Adrenal gland (tissue), 12 donors: ENCODE results near the gene SEMA4G. TPM values are rescaled to one million over a fixed set of nuclear protein-coding genes. Genes with fewer than 3 reads are reported as not detected.
A peak's percentile ranks its signal among the peaks of the same experiment; 100 is the strongest.

Source experiments
- DNase-seq, 7 donors: peaks; one replicate each; pipeline ENCODE4 v3.0.0-alpha.2; 2019 to 2020
- H3K27ac ChIP-seq, 5 donors: fragments of 200-600 bp; sonication (generic) in 4 of 5; 1 replicate in 3 of 5; 2 replicates in 2 of 5; pipeline versions ENCODE4 v1.5.1 to v1.8.0; 2016 to 2020; ENCODE audit warnings: mild to moderate bottlenecking in 1 of 5
- H3K27me3 ChIP-seq: fragments of 200-600 bp; 2 replicates; pipeline ENCODE4 v1.8.0; 2021
- H3K36me3 ChIP-seq, 2 donors: fragments of 200-600 bp; replicated peaks in 1 of 2; 1 replicate in 1 of 2; 2 replicates in 1 of 2; pipeline versions ENCODE4 v1.5.1 to v1.8.0; 2018 to 2022
- H3K4me1 ChIP-seq, 2 donors: fragments of 200-600 bp; replicated peaks in 1 of 2; 1 replicate in 1 of 2; 2 replicates in 1 of 2; pipeline versions ENCODE4 v1.5.1 to v1.8.0; 2018 to 2021
- H3K4me3 ChIP-seq, 4 donors: fragments of 200-600 bp; sonication (generic) in 3 of 4; one replicate each; pipeline ENCODE4 v1.5.1; 2016 to 2018
- H3K9me3 ChIP-seq, 3 donors: fragments of 200-600 bp; sonication (generic) in 1 of 3; replicated peaks in 1 of 3; 1 replicate in 2 of 3; 2 replicates in 1 of 3; pipeline versions ENCODE4 v1.5.1 to v1.8.0; 2016 to 2021
- POLR2A ChIP-seq, 2 donors: fragments of 450-650 bp; IDR thresholded peaks; one replicate each; pipeline ENCODE4 v1.6.1; 2017; ENCODE audit warnings: antibody characterized with exemption in 2 of 2, mild to moderate bottlenecking in 2 of 2, moderate library complexity in 1 of 2
- WGBS, 4 donors: extraction: QIAGEN DNeasy Blood & Tissue Kit in 2 of 4; methylation state at CpG; one replicate each; pipeline versions ENCODE4 v1.1.5 to v1.1.7; 2013 to 2017; 5-methylcytosine and 5-hydroxymethylcytosine counted together
- intact Hi-C, 2 donors: fragments of 100-400 bp; cut with DNase I; formaldehyde crosslinking; loops; one replicate each; pipeline versions ENCODE4 v1.14.1 to v1.15.0; 2022 to 2023
- polyA plus RNA-seq, 3 donors: library from polyadenylated mRNA; stranded (reverse); fragments of 200-250 nt in 2 of 3; fragments of 350-450 nt in 1 of 3; fragmentation: Illumina TruSeq in 1 of 3; extraction: RNeasy Lipid Tissue Mini Kit (QIAGEN cat#74804) in 1 of 3; gene quantifications; one replicate each; pipeline ENCODE4 v1.2.3, GENCODE V29; 2013 to 2014
- total RNA-seq, 9 donors: library from RNA; depleted of rRNA in 4 of 9; stranded (reverse); fragments of >200 nt in 4 of 9; fragments of 120-200 nt in 1 of 9; fragmentation: NEBNext Ultra II Directional in 1 of 9; extraction: Animal tissue kit (Norgen Biotek cat#: 25700) in 1 of 9; gene quantifications; one replicate each; pipeline versions ENCODE4 v1.1.0 to v1.2.4, GENCODE V29; 2013 to 2023
- TF ChIP-seq, protein P1 (sequence below), 6 experiments: fragments of 450-650 bp in 4 of 6; fragments of 200-600 bp in 2 of 6; sonication (generic) in 1 of 6; IDR thresholded peaks; 1 replicate in 5 of 6; 2 replicates in 1 of 6; pipeline versions ENCODE4 v1.5.1 to v1.8.0; 2016 to 2021; ENCODE audit warnings: antibody characterized with exemption in 6 of 6, mild to moderate bottlenecking in 2 of 6, moderate library complexity in 1 of 6
- donor health status: healthy with polysubstance abuse.
- donor health status: Bipolar disorder and iron deficiency.
- donor health status: DM: yes; HTN: yes; CAD: no.
- donor health status: DM: no; HTN: no; CAD: no.
- donor health status: DM: no; HTN: no; CAD: no.
- donor health status: DM: yes; HTN: yes; CAD: no.

SEMA4G gene
- total and polyA plus RNA-seq, 12 donors, result 6.0 to 21.5 (median 14.0) TPM

DNA sequence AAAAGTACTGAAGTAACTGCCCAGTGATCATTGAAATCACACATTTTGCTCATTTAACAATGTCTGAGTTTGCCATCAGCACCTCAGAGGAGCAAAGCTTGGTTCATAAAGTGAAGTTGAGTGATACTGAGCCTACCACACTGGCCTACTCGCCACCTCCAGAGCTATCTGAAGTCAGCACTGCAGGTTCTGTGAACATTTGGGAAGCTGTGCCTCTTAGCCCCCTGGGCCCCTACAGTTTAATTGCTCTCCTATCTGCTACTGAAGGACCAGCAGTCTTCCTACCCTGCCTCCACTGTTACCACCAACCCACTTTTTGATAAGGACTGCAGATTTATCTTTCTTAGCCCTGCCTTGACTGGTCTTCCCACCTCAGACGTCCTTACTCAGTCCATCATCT, 2.0 kb upstream of the SEMA4G start:
- DNase-seq, result peak in 1 of 7 donors; percentile 5
- 76 to 86% (median 84%) methylated on average over 2 of the region's 2 CpGs for WGBS, 4 donors
- TF ChIP-seq, protein P1, sequence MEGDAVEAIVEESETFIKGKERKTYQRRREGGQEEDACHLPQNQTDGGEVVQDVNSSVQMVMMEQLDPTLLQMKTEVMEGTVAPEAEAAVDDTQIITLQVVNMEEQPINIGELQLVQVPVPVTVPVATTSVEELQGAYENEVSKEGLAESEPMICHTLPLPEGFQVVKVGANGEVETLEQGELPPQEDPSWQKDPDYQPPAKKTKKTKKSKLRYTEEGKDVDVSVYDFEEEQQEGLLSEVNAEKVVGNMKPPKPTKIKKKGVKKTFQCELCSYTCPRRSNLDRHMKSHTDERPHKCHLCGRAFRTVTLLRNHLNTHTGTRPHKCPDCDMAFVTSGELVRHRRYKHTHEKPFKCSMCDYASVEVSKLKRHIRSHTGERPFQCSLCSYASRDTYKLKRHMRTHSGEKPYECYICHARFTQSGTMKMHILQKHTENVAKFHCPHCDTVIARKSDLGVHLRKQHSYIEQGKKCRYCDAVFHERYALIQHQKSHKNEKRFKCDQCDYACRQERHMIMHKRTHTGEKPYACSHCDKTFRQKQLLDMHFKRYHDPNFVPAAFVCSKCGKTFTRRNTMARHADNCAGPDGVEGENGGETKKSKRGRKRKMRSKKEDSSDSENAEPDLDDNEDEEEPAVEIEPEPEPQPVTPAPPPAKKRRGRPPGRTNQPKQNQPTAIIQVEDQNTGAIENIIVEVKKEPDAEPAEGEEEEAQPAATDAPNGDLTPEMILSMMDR (IDR thresholded peaks at IDR 0.05), result no peak
- TF ChIP-seq POLR2A (IDR thresholded peaks at IDR 0.05), result no peak

DNA sequence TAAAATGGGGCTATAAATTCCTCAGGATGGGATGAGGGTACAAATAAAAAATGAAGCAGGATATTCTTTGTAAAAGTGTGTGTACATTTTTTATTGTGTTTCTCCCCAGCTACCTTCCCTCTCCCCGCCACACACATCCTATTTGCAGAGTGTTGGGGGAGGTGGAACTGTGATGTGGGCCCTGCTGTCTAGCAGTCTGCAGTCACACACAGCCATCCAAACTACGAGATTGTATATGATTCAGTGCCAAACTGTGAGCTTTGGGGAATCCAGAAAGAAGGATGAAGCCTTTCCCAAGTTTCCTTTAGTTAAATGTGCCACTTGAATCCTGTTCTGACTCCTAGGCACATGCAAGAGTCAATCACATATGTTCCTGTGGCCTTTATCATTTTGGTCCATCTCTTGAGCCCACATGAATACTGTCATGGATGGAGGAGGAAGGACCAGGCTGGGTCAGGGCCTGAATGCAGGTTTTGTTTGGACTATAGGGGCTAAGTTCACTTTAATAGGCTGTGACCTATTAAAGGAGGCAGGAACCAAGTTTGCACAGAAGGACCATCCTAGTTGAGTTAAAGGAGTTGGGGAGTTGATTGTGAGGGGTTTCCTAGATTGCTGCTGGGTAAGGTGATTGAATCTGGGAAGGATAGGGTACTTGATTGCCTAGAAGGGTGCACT, 1.1 kb upstream of the SEMA4G start:
- intact Hi-C loops, result no loop called here
- Histone ChIP-seq H3K4me1 (peaks cover 7 to 23% of the 10 kb centered on the region in 2 donors), H3K27ac (no peak overlapping the region), H3K27me3 (no peaks in the 10 kb centered on the region), H3K4me3 (no peak overlapping the region), H3K9me3 (no peaks in the 10 kb centered on the region), H3K36me3 (peaks cover 0 to 15% of the 10 kb centered on the region in 2 donors)
- WGBS, 4 donors, result 87 to 89% (median 88%) methylated on average over 2 of the region's 2 CpGs
- DNase-seq, result no peak
- TF ChIP-seq POLR2A (IDR thresholded peaks at IDR 0.05), result no peak
- TF ChIP-seq, protein P1 (IDR thresholded peaks at IDR 0.05), result no peak

More for the DNA sequence above, 2.0 kb upstream of the SEMA4G start:
- Histone ChIP-seq H3K27ac (no peak overlapping the region), H3K9me3 (no peaks in the 10 kb centered on the region), H3K4me1 (peaks cover 7 to 23% of the 10 kb centered on the region in 2 donors), H3K27me3 (no peaks in the 10 kb centered on the region), H3K4me3 (no peak overlapping the region), H3K36me3 (peaks cover 0 to 17% of the 10 kb centered on the region in 2 donors)
- intact Hi-C loops, result no loop called here

DNA sequence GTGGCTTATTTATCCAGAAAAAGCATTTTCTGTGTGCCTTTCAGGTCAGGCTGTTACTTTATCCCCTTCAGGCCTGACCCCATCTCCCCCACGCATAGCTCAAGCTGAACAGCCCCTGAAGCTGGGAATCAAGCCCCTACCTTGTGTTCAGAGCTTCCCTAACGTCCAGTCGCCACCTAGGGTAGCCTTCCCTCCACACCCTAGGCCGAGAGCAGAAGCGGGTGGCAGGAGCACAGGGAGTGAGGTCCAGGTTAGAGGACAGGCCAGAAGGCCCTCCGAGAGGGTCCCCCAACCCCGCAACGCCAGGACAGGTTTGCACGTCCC, 479 bp upstream of the SEMA4G start:
- Histone ChIP-seq H3K27me3 (no peaks in the 10 kb centered on the region), H3K4me1 (peaks cover 7 to 23% of the 10 kb centered on the region in 2 donors), H3K36me3 (peaks cover 0 to 15% of the 10 kb centered on the region in 2 donors), H3K4me3 (peak overlapping the region in 2 of 4 donors; percentile 57 to 83), H3K9me3 (no peaks in the 10 kb centered on the region), H3K27ac (no peak overlapping the region)
- WGBS, 4 donors, result 8 to 24% (median 14%) methylated on average over 2 to 9 of the region's 9 CpGs
- TF ChIP-seq, protein P1 (IDR thresholded peaks at IDR 0.05), result no peak
- no peak for TF ChIP-seq POLR2A (IDR thresholded peaks at IDR 0.05)
- intact Hi-C loops, result no loop called here
- DNase-seq, result peak in 1 of 7 donors; percentile 57

DNA sequence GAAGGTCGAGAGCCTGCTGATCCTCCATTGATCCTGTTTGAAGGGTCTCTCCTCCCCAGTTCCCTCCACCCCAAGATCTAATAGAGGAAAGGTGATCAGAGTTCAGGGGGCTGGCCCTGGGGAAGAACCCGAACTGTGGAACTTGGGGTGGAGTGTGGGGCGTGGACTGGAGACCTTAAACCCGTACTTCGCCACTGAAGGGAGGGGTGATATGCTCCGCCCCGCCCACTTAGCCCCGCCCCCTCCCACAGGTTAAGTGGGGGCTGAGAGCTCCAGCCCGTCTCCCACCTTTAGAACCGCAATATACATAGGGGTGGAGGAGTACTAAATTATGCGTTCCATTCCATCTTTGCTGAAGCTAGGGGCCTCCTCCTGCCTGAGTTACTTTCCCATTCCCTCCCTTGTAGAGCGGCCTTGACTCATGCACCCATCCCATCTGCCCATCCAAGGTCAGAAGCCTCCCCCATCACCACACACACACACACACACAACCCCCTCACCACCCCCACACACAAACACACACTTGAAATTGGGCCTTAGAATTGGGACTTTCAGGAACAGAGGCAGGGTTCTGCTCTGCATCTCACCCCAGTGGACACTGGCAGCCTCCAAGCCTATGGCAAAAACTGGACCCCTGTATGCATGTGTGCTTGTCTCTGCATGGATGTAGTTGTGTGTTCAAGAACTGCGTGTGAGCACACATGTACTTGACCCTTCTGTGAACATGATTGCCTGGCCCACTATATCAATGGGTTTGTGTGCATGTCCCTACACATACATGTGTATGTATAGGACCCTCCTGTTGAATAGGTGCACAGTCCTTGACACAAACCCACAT, 991 bp downstream of the SEMA4G start:
- no peaks in the 10 kb centered on the region for H3K27me3 ChIP-seq
- peaks cover 0 to 12% of the 10 kb centered on the region in 2 donors for H3K36me3 ChIP-seq
- TF ChIP-seq POLR2A (IDR thresholded peaks at IDR 0.05), result no peak
- TF ChIP-seq, protein P1 (IDR thresholded peaks at IDR 0.05), result no peak
- H3K9me3 ChIP-seq, result no peaks in the 10 kb centered on the region
- H3K27ac ChIP-seq, result peak overlapping the region in 2 of 5 donors; percentile 3 to 50
- DNase-seq, result peak in 3 of 7 donors; percentile 24 to 54 (median 29)
- intact Hi-C loops, result no loop called here
- peak overlapping the region in 2 of 4 donors; percentile 57 to 83 for H3K4me3 ChIP-seq
- 32 to 55% (median 37%) methylated on average over 9 to 13 of the region's 13 CpGs for WGBS, 4 donors
- peaks cover 7 to 23% of the 10 kb centered on the region in 2 donors for H3K4me1 ChIP-seq
